SK-N-SH treated with all-trans-retinoic acid at 6 μM for 48 hours (cell line): ENCODE results near the gene HOOK2.

ENCODE experiments used
- ATAC-seq: fragments of 200-7000 bp; cut with Tn5 transposase; 3 replicates; pipeline ENCODE4 v1.9.1; 2020; ENCODE audit warnings: mild to moderate bottlenecking, moderate library complexity
- BACH2 ChIP-seq: fragments of 250-450 bp; sonication (Bioruptor Pico); IDR thresholded peaks from 2 replicates; pipeline ENCODE4 v1.9.0; 2021; ENCODE audit warnings: mild to moderate bottlenecking, borderline replicate concordance
- CSDC2 ChIP-seq: fragments of 250-450 bp; sonication (Bioruptor Pico); IDR thresholded peaks from 2 replicates; pipeline ENCODE4 v1.5.0; 2020; ENCODE audit warnings: mild to moderate bottlenecking, moderate library complexity
- ESRRG ChIP-seq: fragments of 250-450 bp; sonication (Bioruptor Pico); IDR thresholded peaks from 2 replicates; pipeline ENCODE4 v1.6.1; 2021; ENCODE audit warnings: mild to moderate bottlenecking
- GLIS3 ChIP-seq: fragments of 250-450 bp; sonication (Bioruptor Pico); IDR thresholded peaks from 2 replicates; pipeline ENCODE4 v1.5.0; 2020; ENCODE audit warnings: mild to moderate bottlenecking, moderate library complexity
- ISL1 ChIP-seq: fragments of 250-450 bp; sonication (Bioruptor Pico); IDR thresholded peaks from 2 replicates; pipeline ENCODE4 v2.1.2; 2022; ENCODE audit warnings: mild to moderate bottlenecking, moderate library complexity
- OSR1 ChIP-seq: fragments of 250-450 bp; sonication (Bioruptor Pico); IDR thresholded peaks from 2 replicates; pipeline ENCODE4 v1.8.0; 2022; ENCODE audit warnings: moderate library complexity, mild to moderate bottlenecking, inconsistent platforms
- RARB ChIP-seq: fragments of 250-450 bp; sonication (Bioruptor Pico); IDR thresholded peaks from 2 replicates; pipeline ENCODE4 v1.8.0; 2021; ENCODE audit warnings: mild to moderate bottlenecking, moderate library complexity
- SNAI2 ChIP-seq: fragments of 250-450 bp; sonication (Bioruptor Pico); IDR thresholded peaks from 2 replicates; pipeline ENCODE4 v1.5.0; 2020; ENCODE audit warnings: mild to moderate bottlenecking, moderate library complexity
- TCF4 ChIP-seq: fragments of 250-450 bp; sonication (Bioruptor Pico); IDR thresholded peaks from 2 replicates; pipeline ENCODE4 v1.8.0; 2021; ENCODE audit warnings: mild to moderate bottlenecking, moderate library complexity, borderline replicate concordance
- TOX ChIP-seq: fragments of 250-450 bp; sonication (Bioruptor Pico); IDR thresholded peaks from 2 replicates; pipeline ENCODE4 v1.8.0; 2021; ENCODE audit warnings: mild to moderate bottlenecking, moderate library complexity, borderline replicate concordance
- ZC3H10 ChIP-seq: fragments of 250-450 bp; sonication (Bioruptor Pico); IDR thresholded peaks from 2 replicates; pipeline ENCODE4 v1.5.1; 2021; ENCODE audit warnings: mild to moderate bottlenecking, moderate library complexity
- ZFP3 ChIP-seq: fragments of 250-450 bp; sonication (Bioruptor Pico); IDR thresholded peaks from 2 replicates; pipeline ENCODE4 v1.5.0; 2020; ENCODE audit warnings: mild to moderate bottlenecking, moderate library complexity
- ZFP30 ChIP-seq: fragments of 450-650 bp; formaldehyde crosslinking; IDR thresholded peaks from 2 replicates; pipeline ENCODE4 v1.5.0; 2022; ENCODE audit warnings: mild to moderate bottlenecking, moderate library complexity
- ZNF565 ChIP-seq: fragments of 450-650 bp; formaldehyde crosslinking; conservative IDR thresholded peaks from 2 replicates; pipeline ENCODE4 v1.5.0; 2020; ENCODE audit warnings: low read depth, mild to moderate bottlenecking, moderate library complexity
- ZNF70 ChIP-seq: fragments of 450-650 bp; formaldehyde crosslinking; IDR thresholded peaks from 2 replicates; pipeline ENCODE4 v1.5.0; 2020; ENCODE audit warnings: mild to moderate bottlenecking, moderate library complexity
- ZNF8 ChIP-seq: fragments of 450-650 bp; formaldehyde crosslinking; IDR thresholded peaks from 2 replicates; pipeline ENCODE4 v1.5.0; 2020; ENCODE audit warnings: mild to moderate bottlenecking, moderate library complexity
- TF ChIP-seq, protein P1 (sequence below): fragments of 250-450 bp; sonication (Bioruptor Pico); IDR thresholded peaks from 2 replicates; pipeline ENCODE4 v1.5.1; 2021; ENCODE audit warnings: mild to moderate bottlenecking, moderate library complexity
- TF ChIP-seq, protein P2 (sequence below): fragments of 250-450 bp; sonication (Bioruptor Pico); IDR thresholded peaks from 2 replicates; pipeline ENCODE4 v1.8.0; 2020; ENCODE audit warnings: mild to moderate bottlenecking, moderate library complexity, borderline replicate concordance
- TF ChIP-seq, protein P3 (sequence below): fragments of 250-450 bp; sonication (Bioruptor Pico); IDR thresholded peaks from 2 replicates; pipeline ENCODE4 v1.5.0; 2020; ENCODE audit warnings: mild to moderate bottlenecking, moderate library complexity
- TF ChIP-seq, protein P4 (sequence below): fragments of 250-450 bp; sonication (Bioruptor Pico); IDR thresholded peaks from 2 replicates; pipeline ENCODE4 v1.5.1; 2020; ENCODE audit warnings: low read depth, mild to moderate bottlenecking, moderate library complexity
- TF ChIP-seq, protein P5 (sequence below): fragments of 250-450 bp; sonication (Bioruptor Pico); IDR thresholded peaks from 2 replicates; pipeline ENCODE4 v1.8.0; 2021; ENCODE audit warnings: low read depth, mild to moderate bottlenecking, moderate library complexity, borderline replicate concordance

Gene HOOK2

DNA sequence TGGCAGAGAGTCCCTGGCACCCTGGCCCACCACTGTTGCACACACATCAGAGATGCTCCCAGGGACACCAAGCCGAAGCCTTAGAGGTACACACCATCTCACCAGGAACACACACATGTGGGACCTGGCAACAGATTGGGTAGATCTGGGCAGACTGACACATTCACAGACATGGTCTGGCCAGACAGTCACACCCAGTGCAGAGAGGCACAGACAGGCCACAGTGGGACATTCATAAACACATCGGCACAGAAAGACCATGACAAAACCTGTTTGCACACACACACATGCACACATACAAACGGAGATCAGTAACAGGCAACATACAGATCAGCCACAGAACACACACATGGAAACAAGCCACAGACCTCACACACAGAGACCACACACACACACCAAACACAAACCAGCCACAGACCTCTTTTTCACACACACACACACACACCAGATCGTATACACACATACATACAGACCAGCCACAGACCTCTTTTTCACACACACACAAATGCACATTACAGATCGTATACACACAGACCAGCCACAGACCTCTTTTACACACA, 9.6 kb upstream of the HOOK2 start:
- ATAC-seq, result no peak
- TF ChIP-seq, protein P1, sequence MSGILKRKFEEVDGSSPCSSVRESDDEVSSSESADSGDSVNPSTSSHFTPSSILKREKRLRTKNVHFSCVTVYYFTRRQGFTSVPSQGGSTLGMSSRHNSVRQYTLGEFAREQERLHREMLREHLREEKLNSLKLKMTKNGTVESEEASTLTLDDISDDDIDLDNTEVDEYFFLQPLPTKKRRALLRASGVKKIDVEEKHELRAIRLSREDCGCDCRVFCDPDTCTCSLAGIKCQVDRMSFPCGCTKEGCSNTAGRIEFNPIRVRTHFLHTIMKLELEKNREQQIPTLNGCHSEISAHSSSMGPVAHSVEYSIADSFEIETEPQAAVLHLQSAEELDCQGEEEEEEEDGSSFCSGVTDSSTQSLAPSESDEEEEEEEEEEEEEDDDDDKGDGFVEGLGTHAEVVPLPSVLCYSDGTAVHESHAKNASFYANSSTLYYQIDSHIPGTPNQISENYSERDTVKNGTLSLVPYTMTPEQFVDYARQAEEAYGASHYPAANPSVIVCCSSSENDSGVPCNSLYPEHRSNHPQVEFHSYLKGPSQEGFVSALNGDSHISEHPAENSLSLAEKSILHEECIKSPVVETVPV (CRISPR knock-in tag), result no peak
- no peak for TF ChIP-seq ZNF70 (CRISPR knock-in tag)
- no peak for TF ChIP-seq ESRRG (CRISPR knock-in tag)
- no peak for TF ChIP-seq BACH2 (CRISPR knock-in tag)
- TF ChIP-seq ZNF565 (CRISPR knock-in tag), result no peak
- TF ChIP-seq ZFP3 (CRISPR knock-in tag), result no peak
- TF ChIP-seq CSDC2 (CRISPR knock-in tag), result no peak
- no peak for TF ChIP-seq ZNF8

DNA sequence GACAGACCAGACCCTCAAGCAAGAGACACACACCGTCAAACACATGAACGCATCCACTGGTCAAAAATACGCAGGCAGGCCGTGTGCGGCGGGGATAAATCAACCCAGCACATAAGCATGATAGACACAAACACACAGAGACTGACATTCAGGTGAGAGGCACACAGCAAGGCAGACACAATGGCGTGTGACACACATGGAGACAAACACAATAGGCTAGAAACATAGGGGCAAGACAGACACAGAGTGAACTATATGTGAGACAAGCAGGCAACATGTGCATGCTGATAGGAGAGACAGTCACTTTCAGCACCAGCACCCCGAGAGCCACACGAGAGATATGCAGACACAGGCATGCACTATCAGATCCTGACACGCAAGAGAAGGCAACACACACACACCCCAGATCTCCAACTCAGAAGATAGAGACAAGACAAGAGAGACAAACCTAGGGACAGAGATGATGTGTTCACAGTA, 9.1 kb upstream of the HOOK2 start:
- no peak for ATAC-seq
- TF ChIP-seq, protein P2, sequence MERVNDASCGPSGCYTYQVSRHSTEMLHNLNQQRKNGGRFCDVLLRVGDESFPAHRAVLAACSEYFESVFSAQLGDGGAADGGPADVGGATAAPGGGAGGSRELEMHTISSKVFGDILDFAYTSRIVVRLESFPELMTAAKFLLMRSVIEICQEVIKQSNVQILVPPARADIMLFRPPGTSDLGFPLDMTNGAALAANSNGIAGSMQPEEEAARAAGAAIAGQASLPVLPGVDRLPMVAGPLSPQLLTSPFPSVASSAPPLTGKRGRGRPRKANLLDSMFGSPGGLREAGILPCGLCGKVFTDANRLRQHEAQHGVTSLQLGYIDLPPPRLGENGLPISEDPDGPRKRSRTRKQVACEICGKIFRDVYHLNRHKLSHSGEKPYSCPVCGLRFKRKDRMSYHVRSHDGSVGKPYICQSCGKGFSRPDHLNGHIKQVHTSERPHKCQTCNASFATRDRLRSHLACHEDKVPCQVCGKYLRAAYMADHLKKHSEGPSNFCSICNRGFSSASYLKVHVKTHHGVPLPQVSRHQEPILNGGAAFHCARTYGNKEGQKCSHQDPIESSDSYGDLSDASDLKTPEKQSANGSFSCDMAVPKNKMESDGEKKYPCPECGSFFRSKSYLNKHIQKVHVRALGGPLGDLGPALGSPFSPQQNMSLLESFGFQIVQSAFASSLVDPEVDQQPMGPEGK (CRISPR knock-in tag), result no peak
- TF ChIP-seq, protein P3, sequence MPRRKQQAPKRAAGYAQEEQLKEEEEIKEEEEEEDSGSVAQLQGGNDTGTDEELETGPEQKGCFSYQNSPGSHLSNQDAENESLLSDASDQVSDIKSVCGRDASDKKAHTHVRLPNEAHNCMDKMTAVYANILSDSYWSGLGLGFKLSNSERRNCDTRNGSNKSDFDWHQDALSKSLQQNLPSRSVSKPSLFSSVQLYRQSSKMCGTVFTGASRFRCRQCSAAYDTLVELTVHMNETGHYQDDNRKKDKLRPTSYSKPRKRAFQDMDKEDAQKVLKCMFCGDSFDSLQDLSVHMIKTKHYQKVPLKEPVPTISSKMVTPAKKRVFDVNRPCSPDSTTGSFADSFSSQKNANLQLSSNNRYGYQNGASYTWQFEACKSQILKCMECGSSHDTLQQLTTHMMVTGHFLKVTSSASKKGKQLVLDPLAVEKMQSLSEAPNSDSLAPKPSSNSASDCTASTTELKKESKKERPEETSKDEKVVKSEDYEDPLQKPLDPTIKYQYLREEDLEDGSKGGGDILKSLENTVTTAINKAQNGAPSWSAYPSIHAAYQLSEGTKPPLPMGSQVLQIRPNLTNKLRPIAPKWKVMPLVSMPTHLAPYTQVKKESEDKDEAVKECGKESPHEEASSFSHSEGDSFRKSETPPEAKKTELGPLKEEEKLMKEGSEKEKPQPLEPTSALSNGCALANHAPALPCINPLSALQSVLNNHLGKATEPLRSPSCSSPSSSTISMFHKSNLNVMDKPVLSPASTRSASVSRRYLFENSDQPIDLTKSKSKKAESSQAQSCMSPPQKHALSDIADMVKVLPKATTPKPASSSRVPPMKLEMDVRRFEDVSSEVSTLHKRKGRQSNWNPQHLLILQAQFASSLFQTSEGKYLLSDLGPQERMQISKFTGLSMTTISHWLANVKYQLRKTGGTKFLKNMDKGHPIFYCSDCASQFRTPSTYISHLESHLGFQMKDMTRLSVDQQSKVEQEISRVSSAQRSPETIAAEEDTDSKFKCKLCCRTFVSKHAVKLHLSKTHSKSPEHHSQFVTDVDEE (CRISPR knock-in tag), result no peak
- TF ChIP-seq ESRRG (CRISPR knock-in tag) (no peak), RARB (no peak), ZNF8 (no peak), ZFP3 (CRISPR knock-in tag) (no peak), SNAI2 (CRISPR knock-in tag) (no peak), ZNF565 (CRISPR knock-in tag) (no peak), ZC3H10 (CRISPR knock-in tag) (no peak), TCF4 (CRISPR knock-in tag) (no peak), ISL1 (no peak), ZNF70 (CRISPR knock-in tag) (no peak), TOX (CRISPR knock-in tag) (no peak), CSDC2 (CRISPR knock-in tag) (no peak), GLIS3 (CRISPR knock-in tag) (no peak), OSR1 (CRISPR knock-in tag) (no peak), ZFP30 (no peak)
- TF ChIP-seq, protein P4, sequence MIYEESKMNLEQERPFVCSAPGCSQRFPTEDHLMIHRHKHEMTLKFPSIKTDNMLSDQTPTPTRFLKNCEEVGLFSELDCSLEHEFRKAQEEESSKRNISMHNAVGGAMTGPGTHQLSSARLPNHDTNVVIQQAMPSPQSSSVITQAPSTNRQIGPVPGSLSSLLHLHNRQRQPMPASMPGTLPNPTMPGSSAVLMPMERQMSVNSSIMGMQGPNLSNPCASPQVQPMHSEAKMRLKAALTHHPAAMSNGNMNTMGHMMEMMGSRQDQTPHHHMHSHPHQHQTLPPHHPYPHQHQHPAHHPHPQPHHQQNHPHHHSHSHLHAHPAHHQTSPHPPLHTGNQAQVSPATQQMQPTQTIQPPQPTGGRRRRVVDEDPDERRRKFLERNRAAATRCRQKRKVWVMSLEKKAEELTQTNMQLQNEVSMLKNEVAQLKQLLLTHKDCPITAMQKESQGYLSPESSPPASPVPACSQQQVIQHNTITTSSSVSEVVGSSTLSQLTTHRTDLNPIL, result no peak
- TF ChIP-seq, protein P5, sequence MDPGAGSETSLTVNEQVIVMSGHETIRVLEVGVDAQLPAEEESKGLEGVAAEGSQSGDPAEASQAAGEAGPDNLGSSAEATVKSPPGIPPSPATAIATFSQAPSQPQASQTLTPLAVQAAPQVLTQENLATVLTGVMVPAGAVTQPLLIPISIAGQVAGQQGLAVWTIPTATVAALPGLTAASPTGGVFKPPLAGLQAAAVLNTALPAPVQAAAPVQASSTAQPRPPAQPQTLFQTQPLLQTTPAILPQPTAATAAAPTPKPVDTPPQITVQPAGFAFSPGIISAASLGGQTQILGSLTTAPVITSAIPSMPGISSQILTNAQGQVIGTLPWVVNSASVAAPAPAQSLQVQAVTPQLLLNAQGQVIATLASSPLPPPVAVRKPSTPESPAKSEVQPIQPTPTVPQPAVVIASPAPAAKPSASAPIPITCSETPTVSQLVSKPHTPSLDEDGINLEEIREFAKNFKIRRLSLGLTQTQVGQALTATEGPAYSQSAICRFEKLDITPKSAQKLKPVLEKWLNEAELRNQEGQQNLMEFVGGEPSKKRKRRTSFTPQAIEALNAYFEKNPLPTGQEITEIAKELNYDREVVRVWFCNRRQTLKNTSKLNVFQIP (CRISPR knock-in tag), result no peak
- TF ChIP-seq, protein P1 (CRISPR knock-in tag), result no peak
